Activated B cell treated with CpG ODN at 0.5 μM for 24 hours (primary cell): ENCODE results near the gene CCP110. TPM values are rescaled to one million over a fixed set of nuclear protein-coding genes. Genes with fewer than 3 reads are reported as not detected.

Experiments
- ATAC-seq: fragments of 200-7000 bp; cut with Tn5 transposase; one replicate; pipeline ENCODE4 v1.10.0; 2021; ENCODE audit warnings: low read depth, mild to moderate bottlenecking, moderate library complexity
- CTCF ChIA-PET: fragments of 350-600 bp; sonication (Branson Sonifier 250); formaldehyde crosslinking; loops from one replicate; lab custom pipeline; 2021; ENCODE audit warnings: antibody characterized with exemption; lab: Charles Lee
- POLR2A ChIA-PET: fragments of 350-600 bp; sonication (Branson Sonifier 250); formaldehyde crosslinking; loops from one replicate; lab custom pipeline; 2021; ENCODE audit warnings: antibody characterized with exemption; lab: Charles Lee
- DNase-seq: peaks from one replicate; pipeline ENCODE4 v3.0.0; 2022
- H3K27ac Mint-ChIP-seq: one replicate; pipeline ENCODE4 v1.8.0; 2020; ENCODE audit warnings: mixed read lengths
- H3K27me3 Mint-ChIP-seq: one replicate; pipeline ENCODE4 v1.8.0; 2021; ENCODE audit warnings: mixed read lengths
- H3K36me3 Mint-ChIP-seq: one replicate; pipeline ENCODE4 v1.8.0; 2021; ENCODE audit warnings: low read depth, mixed read lengths
- H3K4me1 Mint-ChIP-seq: one replicate; pipeline ENCODE4 v1.8.0; 2021; ENCODE audit warnings: mixed read lengths
- H3K4me3 Mint-ChIP-seq: one replicate; pipeline ENCODE4 v1.8.0; 2020; ENCODE audit warnings: mild to moderate bottlenecking, mixed read lengths
- H3K9me3 Mint-ChIP-seq: one replicate; pipeline ENCODE4 v1.8.0; 2020; ENCODE audit warnings: mixed read lengths
- intact Hi-C: fragments of 100-400 bp; cut with micrococcal nuclease; formaldehyde crosslinking; loops from one replicate; pipeline ENCODE4 v1.15.1; 2024
- total RNA-seq: library from RNA; stranded (reverse); gene quantifications from 2 replicates; pipeline ENCODE4 v1.2.3, GENCODE V29; 2022
- TF ChIP-seq, protein P1 (sequence below): fragments of 200-600 bp; IDR thresholded peaks from one replicate; pipeline ENCODE4 v1.8.0; 2022; ENCODE audit warnings: antibody characterized with exemption, mild to moderate bottlenecking

CCP110 gene
- total RNA-seq, 1 donor from 2014 or later = 12.7 TPM

- DNase-seq (no peak), ATAC-seq (no peak)
- TF ChIP-seq, protein P1, sequence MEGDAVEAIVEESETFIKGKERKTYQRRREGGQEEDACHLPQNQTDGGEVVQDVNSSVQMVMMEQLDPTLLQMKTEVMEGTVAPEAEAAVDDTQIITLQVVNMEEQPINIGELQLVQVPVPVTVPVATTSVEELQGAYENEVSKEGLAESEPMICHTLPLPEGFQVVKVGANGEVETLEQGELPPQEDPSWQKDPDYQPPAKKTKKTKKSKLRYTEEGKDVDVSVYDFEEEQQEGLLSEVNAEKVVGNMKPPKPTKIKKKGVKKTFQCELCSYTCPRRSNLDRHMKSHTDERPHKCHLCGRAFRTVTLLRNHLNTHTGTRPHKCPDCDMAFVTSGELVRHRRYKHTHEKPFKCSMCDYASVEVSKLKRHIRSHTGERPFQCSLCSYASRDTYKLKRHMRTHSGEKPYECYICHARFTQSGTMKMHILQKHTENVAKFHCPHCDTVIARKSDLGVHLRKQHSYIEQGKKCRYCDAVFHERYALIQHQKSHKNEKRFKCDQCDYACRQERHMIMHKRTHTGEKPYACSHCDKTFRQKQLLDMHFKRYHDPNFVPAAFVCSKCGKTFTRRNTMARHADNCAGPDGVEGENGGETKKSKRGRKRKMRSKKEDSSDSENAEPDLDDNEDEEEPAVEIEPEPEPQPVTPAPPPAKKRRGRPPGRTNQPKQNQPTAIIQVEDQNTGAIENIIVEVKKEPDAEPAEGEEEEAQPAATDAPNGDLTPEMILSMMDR = no peak
- intact Hi-C loops = no loop called here
- no peaks in the 10 kb centered on the region for H3K27me3 Mint-ChIP-seq
- H3K36me3 Mint-ChIP-seq = peaks cover 8% of the 10 kb centered on the region
- no peak overlapping the region for H3K27ac Mint-ChIP-seq
- peaks cover 4% of the 10 kb centered on the region for H3K9me3 Mint-ChIP-seq
- peaks cover 19% of the 10 kb centered on the region for H3K4me1 Mint-ChIP-seq
- no peak overlapping the region for H3K4me3 Mint-ChIP-seq
- CTCF ChIA-PET = interaction anchor here (0.9 to 7.1 kb wide), 3 partner anchors 15 to 327 kb away, joined by 3 to 47 read pairs (median 4); partner anchors contain the start of gene GPRC5B
- POLR2A ChIA-PET = no interaction called here
These were observed 36.3 kb downstream of the CCP110 start for GRCh38 chr16:19560078-19560477.

GRCh38 chr16:19563377-19563776 lies 39.6 kb downstream of the CCP110 start:
- ChIA-PET POLR2A (interaction anchor here (0.8 kb wide), 1 partner anchor 8 kb away, joined by 7 read pairs; the partner anchor contains the start of gene VPS35L), CTCF (interaction anchor here (1.4 kb wide), 1 partner anchor 324 kb away, joined by 4 read pairs; no protein-coding TSS in a partner anchor)
- Mint-ChIP-seq H3K4me3 (no peak overlapping the region), H3K36me3 (peaks cover 34% of the 10 kb centered on the region), H3K4me1 (peaks cover 4% of the 10 kb centered on the region), H3K9me3 (peaks cover 4% of the 10 kb centered on the region), H3K27ac (no peak overlapping the region), H3K27me3 (no peaks in the 10 kb centered on the region)
- DNase-seq (no peak), ATAC-seq (no peak)
- TF ChIP-seq, protein P1 = no peak
- intact Hi-C loops = no loop called here

GRCh38 chr16:19566362-19566761 lies 42.6 kb downstream of the CCP110 start:
- no peaks in the 10 kb centered on the region for H3K27me3 Mint-ChIP-seq
- TF ChIP-seq, protein P1 = no peak
- H3K4me3 Mint-ChIP-seq = no peak overlapping the region
- POLR2A ChIA-PET = no interaction called here
- H3K36me3 Mint-ChIP-seq = peaks cover 55% of the 10 kb centered on the region
- CTCF ChIA-PET = no interaction called here
- ATAC-seq = no peak
- no peaks in the 10 kb centered on the region for H3K4me1 Mint-ChIP-seq
- intact Hi-C loops = no loop called here
- H3K27ac Mint-ChIP-seq = no peak overlapping the region
- H3K9me3 Mint-ChIP-seq = peaks cover 4% of the 10 kb centered on the region
- no peak for DNase-seq

DNA sequence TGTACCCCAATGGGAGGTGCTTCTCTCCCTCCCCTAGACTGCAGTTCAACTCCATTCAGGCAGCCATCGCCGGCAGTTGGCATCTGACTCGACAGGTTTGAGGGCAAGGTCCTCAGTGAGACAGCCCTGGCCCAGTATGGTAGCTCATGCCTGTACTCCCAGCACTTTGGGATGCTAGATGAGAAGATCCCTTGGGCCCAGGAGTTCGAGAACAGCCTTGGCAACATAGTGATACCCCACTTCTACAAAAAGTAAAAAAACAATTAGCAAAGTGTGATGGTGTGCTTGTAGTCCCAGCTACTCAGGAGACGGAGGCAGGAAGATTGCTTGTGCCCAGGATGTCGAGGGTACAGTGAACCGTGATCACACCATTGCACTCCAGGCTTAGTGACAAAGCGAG lies 43.8 kb downstream of the CCP110 start:
- peaks cover 64% of the 10 kb centered on the region for H3K36me3 Mint-ChIP-seq
- POLR2A ChIA-PET = interaction anchor here (1.2 kb wide), 1 partner anchor 12 kb away, joined by 3 read pairs; the partner anchor contains the start of gene VPS35L
- TF ChIP-seq, protein P1 = no peak
- no peaks in the 10 kb centered on the region for H3K27me3 Mint-ChIP-seq
- DNase-seq = no peak
- H3K4me3 Mint-ChIP-seq = no peak overlapping the region
- intact Hi-C loops = no loop called here
- H3K27ac Mint-ChIP-seq = no peak overlapping the region
- ATAC-seq = no peak
- peaks cover 4% of the 10 kb centered on the region for H3K9me3 Mint-ChIP-seq
- CTCF ChIA-PET = no interaction called here
- no peaks in the 10 kb centered on the region for H3K4me1 Mint-ChIP-seq

DNA sequence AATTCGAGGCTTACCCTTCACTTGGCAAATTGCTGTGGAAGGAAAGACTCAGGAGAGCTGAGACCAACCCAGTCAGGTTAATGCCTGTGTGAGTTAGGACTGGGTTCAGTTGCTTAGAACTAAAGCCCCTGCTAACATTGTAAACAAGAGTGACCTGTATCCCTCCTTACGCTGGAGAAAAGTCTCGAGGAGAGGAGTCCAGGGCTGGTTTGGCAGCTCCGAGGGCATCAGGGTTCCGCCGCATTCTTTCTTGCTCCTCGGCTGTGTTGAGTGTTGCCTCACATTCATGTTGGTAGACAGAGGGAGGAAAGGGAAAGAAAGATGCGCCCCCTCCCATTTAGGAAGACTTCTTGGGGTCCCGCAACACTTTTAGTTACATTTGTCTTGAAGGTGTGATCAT lies 50.3 kb downstream of the CCP110 start:
- H3K4me3 Mint-ChIP-seq = no peak overlapping the region
- TF ChIP-seq, protein P1 = no peak
- no peaks in the 10 kb centered on the region for H3K27me3 Mint-ChIP-seq
- POLR2A ChIA-PET = no interaction called here
- no peaks in the 10 kb centered on the region for H3K4me1 Mint-ChIP-seq
- CTCF ChIA-PET = no interaction called here
- ATAC-seq = no peak
- intact Hi-C loops = no loop called here
- DNase-seq = no peak
- peaks cover 76% of the 10 kb centered on the region for H3K36me3 Mint-ChIP-seq
- peaks cover 2% of the 10 kb centered on the region for H3K9me3 Mint-ChIP-seq
- no peak overlapping the region for H3K27ac Mint-ChIP-seq
